ENCODE data around the gene LAYN.

Gene LAYN

DNA sequence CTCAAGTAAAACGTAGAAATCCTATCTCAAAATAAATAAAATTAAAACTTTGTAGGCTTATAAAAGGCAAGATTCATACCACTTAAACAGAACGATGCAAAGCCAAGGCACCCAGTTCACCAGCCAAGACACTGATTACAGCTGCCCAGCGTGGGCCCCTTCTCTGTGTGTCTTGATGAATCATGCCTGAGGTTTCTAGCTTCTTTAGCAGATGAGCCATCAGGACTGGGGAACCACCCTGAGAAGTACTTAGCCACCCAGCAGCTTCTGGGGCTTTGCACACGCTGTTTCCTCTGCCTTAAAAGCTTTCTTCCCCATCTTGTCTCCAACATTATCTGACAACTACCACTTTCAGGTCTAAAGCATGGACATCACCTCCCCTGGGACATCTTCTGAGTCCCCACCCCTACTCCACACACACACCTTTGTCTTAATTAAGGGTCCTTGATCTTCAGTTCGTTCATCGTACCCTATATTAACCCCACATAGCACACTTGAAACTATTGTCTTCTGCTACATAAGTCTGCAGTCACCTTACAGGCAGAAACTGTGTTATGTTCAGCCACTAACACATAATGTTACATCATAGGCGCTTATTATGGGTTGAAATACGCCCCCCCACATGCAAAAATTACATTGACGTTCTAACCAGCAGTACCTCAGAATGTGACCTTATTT is 8.7 kb upstream of the LAYN start:
- no peak for DNase-seq

- DNase-seq: no peak
Observed at GRCh38 chr11:111532365-111532709, 8.2 kb upstream of the LAYN start.

DNA sequence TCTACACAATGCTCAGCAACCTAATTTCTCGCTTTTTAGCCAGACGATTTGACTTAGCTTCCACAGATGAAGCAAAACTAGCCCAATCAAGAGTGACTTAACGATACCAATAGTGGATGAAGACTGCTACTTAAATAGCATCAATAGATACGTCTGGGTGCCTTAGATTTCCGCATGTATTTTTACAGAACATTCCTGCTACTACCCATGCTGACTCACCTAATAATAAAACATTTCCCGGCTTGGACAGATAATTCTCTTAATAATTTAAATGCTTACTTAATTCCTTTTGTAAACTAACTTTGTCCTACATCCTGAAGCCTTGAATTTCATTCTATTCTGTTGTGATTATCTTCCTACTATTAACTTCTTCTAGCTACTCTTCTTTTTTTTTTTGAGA is 5.2 kb upstream of the LAYN start:
- no peak for DNase-seq

GRCh38 chr11:111537336-111537860 is 3.1 kb upstream of the LAYN start:
- no peak for DNase-seq

- no peak for DNase-seq
Observed at GRCh38 chr11:111538407-111539114, 2.0 kb upstream of the LAYN start.

DNA sequence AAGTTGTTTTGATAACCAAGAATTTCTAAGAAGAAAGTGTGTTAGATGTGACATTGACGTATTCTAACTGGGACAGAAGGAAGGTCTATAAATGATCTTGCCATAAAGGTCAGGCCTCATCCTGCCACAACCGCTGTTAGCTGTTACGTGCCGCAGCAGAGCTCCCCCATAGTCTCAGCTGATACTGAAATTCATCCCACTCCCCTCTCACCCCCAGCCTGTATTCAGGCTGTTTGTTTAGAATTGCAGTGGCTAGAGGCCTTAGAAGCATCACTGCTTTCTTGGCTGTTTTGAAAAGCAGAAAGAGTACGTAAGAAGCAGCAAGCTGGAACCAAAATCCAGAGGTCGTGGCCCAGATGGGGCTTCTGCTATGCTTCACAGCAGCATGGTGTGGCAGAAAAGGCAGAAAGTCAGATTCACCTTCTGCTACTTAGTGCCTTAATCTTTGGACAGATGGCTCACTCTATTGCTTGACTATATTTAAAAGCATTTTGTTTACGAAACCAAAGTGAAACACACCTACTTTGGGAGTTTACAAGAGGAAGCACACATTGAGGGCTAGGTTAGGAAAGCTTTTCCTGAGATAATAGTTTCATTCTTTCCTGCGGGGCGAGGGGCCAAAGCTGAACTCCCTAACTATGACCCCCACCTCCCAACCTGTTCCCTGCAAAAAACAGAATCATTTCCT is 950 bp upstream of the LAYN start:
- DNase-seq: no peak

GRCh38 chr11:111540937-111541253 is 375 bp downstream of the LAYN start:
- DNase-seq: no peak

DNA sequence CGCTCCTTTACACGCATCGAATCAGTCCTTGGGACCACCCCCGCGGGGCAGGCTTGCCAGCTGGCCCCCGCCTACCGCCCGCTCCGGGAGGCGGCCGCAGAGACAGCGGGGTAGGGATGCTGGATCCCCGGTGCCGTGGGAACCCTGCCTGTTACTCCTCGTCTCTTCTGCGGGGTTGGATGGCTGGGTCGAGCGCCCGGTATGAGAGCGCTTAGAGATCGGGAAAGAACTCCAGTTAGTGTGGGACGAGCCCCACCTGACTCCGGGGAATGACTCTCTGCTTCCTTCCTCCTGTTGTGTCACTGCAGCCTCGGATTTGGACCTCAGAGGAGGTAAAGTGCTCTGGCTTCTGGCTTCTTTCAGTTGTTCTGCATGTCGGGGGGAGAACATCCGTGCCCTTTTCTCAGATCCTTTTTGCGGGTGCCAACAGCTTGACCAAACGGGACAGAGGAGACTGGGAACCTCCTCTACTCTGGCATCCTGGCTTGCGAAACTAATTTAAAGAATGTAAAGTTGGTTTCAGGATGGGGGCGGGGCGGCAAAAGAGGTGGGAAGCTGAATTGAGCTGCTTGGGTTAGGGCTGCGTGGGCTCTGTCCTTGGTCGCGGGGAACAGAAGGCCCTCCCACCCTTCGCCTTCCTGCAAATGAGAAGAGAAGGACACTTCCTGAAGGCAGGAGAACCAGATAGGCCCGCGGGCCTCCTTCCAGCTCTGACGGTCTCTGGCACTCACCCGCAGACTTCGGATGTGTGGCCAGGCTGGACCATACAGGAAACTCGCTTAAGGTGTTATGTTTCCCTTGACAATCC is 938 bp downstream of the LAYN start:
- DNase-seq: no peak

DNA sequence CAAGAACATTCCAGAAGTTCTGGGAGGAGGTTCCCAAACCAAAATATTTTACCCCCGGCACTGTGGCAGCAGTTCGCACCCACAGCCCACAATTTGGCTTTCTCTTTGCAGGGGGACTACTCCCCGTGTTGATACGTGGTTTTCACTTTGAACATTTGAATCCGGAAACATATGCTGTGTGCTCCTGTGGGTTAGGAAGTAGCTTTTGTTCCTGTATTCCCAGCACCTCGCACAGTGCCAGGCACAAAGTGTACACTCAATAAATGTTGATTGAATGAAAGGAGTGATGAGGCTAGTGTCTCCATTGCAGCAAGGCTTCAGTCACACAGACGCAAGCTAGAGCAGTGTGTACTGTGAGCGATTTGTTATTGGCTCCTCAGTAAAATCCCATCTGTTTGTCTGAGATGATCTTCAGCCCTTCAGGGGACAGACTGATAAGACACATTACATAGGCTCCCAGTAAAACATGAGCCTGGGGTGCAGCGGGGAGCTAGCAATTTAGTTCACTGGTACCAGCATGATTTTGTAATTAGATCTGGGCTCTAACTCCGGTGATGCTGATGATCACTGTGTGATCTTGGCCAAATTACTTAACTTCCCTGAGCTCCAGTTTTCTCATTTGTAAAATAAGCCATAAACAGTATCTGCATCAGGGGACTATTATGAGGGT is 2.2 kb downstream of the LAYN start:
- DNase-seq: no peak

DNA sequence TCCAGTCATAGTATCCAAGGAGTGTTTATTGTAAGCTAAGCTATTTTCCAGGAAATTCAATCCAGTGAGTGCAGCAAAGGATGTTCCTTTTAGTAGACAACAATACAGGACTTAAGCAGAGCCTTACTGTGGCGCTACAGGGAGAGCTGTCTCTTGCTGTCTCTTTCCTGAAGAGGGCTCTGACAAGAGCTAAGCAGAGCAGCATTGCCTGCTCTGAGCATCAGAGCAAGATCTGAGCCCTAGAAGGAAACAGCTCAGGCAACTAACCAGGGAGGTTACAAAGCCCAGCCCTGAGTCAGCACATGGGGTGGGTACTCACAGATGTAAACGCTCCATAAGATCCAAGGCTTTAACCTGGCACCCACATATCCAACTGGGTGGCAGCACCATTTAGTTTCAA is 8.0 kb downstream of the LAYN start:
- no peak for DNase-seq

DNA sequence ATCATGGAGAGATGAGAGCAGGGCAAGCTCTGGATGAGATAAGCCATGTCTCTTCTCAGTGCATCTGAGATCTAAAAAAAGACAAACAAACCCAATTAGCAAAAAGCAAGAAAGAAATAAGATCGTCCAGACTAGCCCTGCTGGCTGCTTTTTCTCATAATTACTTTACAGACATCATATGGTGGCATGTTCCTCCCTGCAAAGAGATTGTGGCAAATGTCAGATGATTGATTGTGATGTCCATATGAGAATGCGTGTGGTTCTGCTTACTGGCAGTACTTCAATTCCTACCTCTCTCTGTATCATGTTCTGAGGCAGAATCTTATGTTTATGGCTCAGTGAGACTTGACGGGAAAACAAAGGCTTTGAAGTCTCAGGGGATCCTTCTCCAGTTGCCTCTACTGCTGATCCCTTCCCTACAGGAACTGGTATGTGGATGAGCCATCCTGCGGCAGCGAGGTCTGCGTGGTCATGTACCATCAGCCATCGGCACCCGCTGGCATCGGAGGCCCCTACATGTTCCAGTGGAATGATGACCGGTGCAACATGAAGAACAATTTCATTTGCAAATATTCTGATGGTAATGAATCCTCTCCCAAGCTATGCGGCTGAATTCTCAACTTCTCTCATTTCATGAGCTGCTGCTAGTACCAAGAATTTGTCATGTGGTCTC is 8.8 kb downstream of the LAYN start:
- DNase-seq: no peak

DNA sequence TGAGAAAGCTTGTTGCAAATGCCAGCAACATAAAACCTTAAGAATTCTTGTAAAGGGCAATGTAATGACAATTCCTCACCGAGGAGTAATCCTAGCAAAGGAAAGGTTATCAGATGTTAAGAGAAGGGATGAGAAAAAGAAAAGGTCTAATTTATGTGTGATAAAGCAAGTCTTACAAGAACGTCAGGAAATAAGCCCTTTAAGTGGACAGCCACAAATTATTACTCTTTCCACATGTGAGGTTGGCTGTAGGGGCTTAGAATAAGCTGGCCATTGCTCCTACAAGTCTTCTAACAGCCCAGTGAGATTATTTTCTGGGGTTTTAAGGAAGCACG is 9.3 kb downstream of the LAYN start:
- DNase-seq: no peak

DNA sequence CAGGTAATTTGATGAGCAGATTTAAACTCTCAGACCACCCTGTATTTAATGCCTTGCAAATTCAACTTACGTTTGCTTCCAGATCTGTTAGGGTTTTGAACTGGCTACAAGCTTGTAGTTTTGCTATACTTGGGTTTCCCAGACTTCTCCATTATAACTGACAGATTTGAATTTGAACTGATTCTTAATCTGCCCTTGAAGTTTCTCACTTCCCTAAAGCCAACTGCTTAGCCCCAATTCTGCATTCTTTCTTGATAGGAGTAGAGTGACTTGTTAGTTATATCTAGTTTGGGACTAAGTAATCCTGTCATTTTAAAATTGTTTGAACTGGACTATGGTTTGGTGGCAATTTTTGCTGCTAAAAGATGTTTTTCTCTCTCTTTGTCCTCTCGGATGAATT is 9.7 kb downstream of the LAYN start:
- no peak for DNase-seq

DNA sequence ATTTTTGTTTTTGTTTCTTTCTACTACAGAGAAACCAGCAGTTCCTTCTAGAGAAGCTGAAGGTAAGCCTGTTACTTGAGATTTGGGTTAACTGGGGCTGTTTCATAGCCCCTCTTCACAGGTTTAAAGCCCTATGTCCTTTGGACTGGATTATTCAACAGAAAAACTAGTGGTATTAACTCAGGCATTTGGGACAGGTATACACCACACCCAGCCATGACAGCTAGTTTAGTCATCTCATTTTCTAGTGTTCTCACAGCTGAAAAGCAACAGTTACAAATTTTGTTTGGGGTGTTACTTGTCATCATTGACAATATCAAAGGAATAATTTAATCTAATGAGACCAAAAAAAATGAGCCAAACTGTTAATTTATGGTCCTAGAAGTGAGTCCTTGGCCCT is 14.0 kb downstream of the LAYN start:
- no peak for DNase-seq

GRCh38 chr11:111555255-111555654 is 14.7 kb downstream of the LAYN start:
- DNase-seq: no peak

DNA sequence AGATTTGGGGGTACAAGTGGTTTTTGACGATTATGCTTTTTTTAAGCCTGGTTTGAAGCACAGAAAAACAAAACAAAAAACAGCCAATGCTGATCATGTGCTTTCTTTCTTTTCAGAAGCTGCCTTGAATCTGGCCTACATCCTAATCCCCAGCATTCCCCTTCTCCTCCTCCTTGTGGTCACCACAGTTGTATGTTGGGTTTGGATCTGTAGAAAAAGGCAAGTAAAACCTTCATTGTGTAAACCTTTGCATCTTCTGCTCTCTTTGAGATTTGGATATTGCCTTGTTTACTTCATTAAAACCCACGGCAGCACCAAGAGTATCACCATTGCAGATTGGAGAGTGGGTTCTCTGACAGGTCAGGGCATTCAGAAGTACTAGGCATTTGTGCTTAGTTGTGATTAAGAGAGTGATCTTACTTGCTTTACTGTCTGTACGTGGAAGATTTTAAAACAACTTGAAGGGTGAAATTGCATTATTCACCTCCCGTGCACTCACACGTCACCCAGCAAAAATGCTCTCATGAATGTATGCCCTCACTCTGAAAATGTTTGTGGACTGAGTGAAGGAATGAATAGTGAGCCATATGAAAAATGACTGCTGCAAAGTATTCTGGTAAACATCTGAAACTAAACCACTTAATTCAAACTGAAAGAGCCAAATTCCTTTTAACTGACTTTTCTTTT is 17.0 kb downstream of the LAYN start:
- no peak for DNase-seq

DNA sequence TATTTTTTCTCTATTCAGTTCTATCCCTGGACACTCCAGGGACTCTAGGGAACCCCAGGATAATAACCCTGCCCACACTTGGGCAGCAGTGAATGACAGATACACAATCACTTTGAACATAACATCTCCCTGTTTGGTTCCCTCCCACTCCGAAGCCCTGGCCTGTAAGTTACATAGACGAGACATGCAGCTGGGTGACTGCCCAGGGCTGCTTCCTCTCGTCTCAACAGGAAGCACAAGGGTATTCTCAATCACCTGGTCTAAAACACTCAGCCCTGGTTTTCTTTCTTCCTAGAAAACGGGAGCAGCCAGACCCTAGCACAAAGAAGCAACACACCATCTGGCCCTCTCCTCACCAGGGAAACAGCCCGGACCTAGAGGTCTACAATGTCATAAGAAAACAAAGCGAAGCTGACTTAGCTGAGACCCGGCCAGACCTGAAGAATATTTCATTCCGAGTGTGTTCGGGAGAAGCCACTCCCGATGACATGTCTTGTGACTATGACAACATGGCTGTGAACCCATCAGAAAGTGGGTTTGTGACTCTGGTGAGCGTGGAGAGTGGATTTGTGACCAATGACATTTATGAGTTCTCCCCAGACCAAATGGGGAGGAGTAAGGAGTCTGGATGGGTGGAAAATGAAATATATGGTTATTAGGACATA is 19.4 kb downstream of the LAYN start:
- DNase-seq: no peak

GRCh38 chr11:111560800-111561199 is 20.3 kb downstream of the LAYN start:
- no peak for DNase-seq

- no peak for DNase-seq
Observed at GRCh38 chr11:111561306-111561705, 20.8 kb downstream of the LAYN start.

- DNase-seq: no peak
Observed at GRCh38 chr11:111561791-111562325, 21.3 kb downstream of the LAYN start.

Data from NCI-H2029 treated with DMSO at 0.1 percent for 48 hours (cell line).